HL-60 (cell line): ENCODE data around the gene POC1B.

Experiments used
- DNase-seq, 2 experiments: peaks; one replicate each; pipeline ENCODE4 v3.0.0-alpha.2; 2010 to 2020; ENCODE audit warnings: low read depth in 1 of 2, low spot score in 1 of 2
- H3K27ac ChIP-seq: fragments of 250-450 bp; sonication (Bioruptor Pico); replicated peaks from 2 replicates; pipeline ENCODE4 v1.5.1; 2020; ENCODE audit warnings: mild to moderate bottlenecking, moderate library complexity
- H3K27me3 ChIP-seq: fragments of 250-450 bp; sonication (Bioruptor Pico); 2 replicates; pipeline ENCODE4 v1.5.1; 2021; ENCODE audit warnings: mild to moderate bottlenecking, moderate library complexity; ENCODE audit not compliant: insufficient read depth, poor library complexity, severe bottlenecking
- H3K4me3 ChIP-seq: replicated peaks from 2 replicates; pipeline ENCODE4 v1.5.1; 2011; ENCODE audit warnings: mild to moderate bottlenecking, control low read depth, low read length; ENCODE audit not compliant: insufficient read depth
- CTCF ChIP-seq: IDR thresholded peaks from one replicate; pipeline ENCODE4 v1.5.1; 2011; ENCODE audit warnings: low read length, control low read depth, inconsistent platforms; ENCODE audit not compliant: insufficient read depth
- GABPA ChIP-seq: IDR thresholded peaks from 2 replicates; pipeline ENCODE4 v1.6.1; 2012; ENCODE audit warnings: low read depth
- POLR2AphosphoS5 ChIP-seq: IDR thresholded peaks from 2 replicates; pipeline ENCODE4 v1.6.1; 2012; ENCODE audit warnings: low read depth
- SPI1 ChIP-seq: IDR thresholded peaks from 2 replicates; pipeline ENCODE4 v1.6.1; 2012; ENCODE audit warnings: low read depth, mild to moderate bottlenecking, borderline replicate concordance
- TF ChIP-seq, protein P1 (sequence below): IDR thresholded peaks from 2 replicates; pipeline ENCODE4 v1.6.1; 2012; ENCODE audit warnings: low read depth; ENCODE audit not compliant: insufficient replicate concordance

Gene POC1B

GRCh38 chr12:89501793-89502192 is 24.1 kb downstream of the POC1B start:
- Histone ChIP-seq H3K27me3 (no peaks in the 10 kb centered on the region), H3K27ac (no peak overlapping the region), H3K4me3 (no peak overlapping the region)
- no peak for TF ChIP-seq POLR2AphosphoS5
- no peak for TF ChIP-seq SPI1
- TF ChIP-seq, protein P1, sequence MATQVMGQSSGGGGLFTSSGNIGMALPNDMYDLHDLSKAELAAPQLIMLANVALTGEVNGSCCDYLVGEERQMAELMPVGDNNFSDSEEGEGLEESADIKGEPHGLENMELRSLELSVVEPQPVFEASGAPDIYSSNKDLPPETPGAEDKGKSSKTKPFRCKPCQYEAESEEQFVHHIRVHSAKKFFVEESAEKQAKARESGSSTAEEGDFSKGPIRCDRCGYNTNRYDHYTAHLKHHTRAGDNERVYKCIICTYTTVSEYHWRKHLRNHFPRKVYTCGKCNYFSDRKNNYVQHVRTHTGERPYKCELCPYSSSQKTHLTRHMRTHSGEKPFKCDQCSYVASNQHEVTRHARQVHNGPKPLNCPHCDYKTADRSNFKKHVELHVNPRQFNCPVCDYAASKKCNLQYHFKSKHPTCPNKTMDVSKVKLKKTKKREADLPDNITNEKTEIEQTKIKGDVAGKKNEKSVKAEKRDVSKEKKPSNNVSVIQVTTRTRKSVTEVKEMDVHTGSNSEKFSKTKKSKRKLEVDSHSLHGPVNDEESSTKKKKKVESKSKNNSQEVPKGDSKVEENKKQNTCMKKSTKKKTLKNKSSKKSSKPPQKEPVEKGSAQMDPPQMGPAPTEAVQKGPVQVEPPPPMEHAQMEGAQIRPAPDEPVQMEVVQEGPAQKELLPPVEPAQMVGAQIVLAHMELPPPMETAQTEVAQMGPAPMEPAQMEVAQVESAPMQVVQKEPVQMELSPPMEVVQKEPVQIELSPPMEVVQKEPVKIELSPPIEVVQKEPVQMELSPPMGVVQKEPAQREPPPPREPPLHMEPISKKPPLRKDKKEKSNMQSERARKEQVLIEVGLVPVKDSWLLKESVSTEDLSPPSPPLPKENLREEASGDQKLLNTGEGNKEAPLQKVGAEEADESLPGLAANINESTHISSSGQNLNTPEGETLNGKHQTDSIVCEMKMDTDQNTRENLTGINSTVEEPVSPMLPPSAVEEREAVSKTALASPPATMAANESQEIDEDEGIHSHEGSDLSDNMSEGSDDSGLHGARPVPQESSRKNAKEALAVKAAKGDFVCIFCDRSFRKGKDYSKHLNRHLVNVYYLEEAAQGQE, result no peak
- no peak for TF ChIP-seq GABPA
- no peak for DNase-seq

DNA sequence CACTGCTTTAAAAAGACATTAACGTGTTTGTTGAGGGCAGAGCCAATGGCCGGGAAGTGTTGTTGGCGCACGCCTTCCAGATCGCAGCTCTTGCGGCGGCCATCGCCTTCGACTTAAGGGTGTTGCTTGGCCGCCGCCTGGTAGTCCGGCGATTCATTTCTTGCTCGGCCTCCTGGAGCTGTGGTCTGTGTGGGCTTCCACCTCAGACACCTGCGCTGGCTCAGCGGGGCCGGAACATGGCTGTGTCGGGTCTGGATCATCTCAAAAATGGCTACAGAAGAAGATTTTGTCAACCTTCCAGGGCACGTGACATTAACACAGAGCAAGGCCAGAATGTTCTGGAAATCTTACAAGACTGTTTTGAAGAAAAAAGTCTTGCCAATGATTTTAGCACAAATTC is 26.0 kb downstream of the POC1B start:
- no peak overlapping the region for H3K4me3 ChIP-seq
- H3K27me3 ChIP-seq, result no peaks in the 10 kb centered on the region
- no peak for TF ChIP-seq POLR2AphosphoS5
- TF ChIP-seq CTCF, result no peak
- H3K27ac ChIP-seq, result no peak overlapping the region
- no peak for DNase-seq

- TF ChIP-seq SPI1 (no peak), CTCF (no peak), POLR2AphosphoS5 (no peak), GABPA (no peak)
- TF ChIP-seq, protein P1, result no peak
- no peak for DNase-seq
- no peaks in the 10 kb centered on the region for H3K27me3 ChIP-seq
- H3K27ac ChIP-seq, result no peak overlapping the region
- H3K4me3 ChIP-seq, result no peak overlapping the region
Observed at GRCh38 chr12:89497467-89497866, 28.4 kb downstream of the POC1B start.

GRCh38 chr12:89497005-89497404 is 28.8 kb downstream of the POC1B start:
- DNase-seq, result no peak
- no peak for TF ChIP-seq CTCF
- no peak for TF ChIP-seq GABPA
- no peak for TF ChIP-seq SPI1
- no peak for TF ChIP-seq POLR2AphosphoS5
- TF ChIP-seq, protein P1, result no peak
- Histone ChIP-seq H3K27me3 (no peaks in the 10 kb centered on the region), H3K27ac (no peak overlapping the region), H3K4me3 (no peak overlapping the region)
